ENCODE data around the gene SPATS2.
"Not testable (repeated sequence)": the region's sequence is repeated elsewhere in the genome, so short reads cannot be mapped to it uniquely, and the experiment has no call there.

Gene SPATS2

GRCh38 chr12:49478949-49479664, 111.8 kb downstream of the SPATS2 start:
- DNase-seq: no peak

- peak; percentile 8 for DNase-seq
Measured at GRCh38 chr12:49482095-49483051, 115.1 kb downstream of the SPATS2 start.

- no peak for DNase-seq
Measured at GRCh38 chr12:49483619-49484018, 116.4 kb downstream of the SPATS2 start.

GRCh38 chr12:49487605-49488004, 120.3 kb downstream of the SPATS2 start:
- DNase-seq: no peak

- no peak for DNase-seq
Measured at GRCh38 chr12:49489154-49489553, 121.9 kb downstream of the SPATS2 start.

- DNase-seq: no peak
Measured at GRCh38 chr12:49489720-49490119, 122.5 kb downstream of the SPATS2 start.

- no peak for DNase-seq
Measured at GRCh38 chr12:49491823-49492222, 124.6 kb downstream of the SPATS2 start.

- DNase-seq: no peak
Measured at GRCh38 chr12:49493900-49494299, 126.6 kb downstream of the SPATS2 start.

- no peak for DNase-seq
Measured at GRCh38 chr12:49496417-49497360, 129.4 kb downstream of the SPATS2 start.

GRCh38 chr12:49501895-49502294, 134.6 kb downstream of the SPATS2 start:
- DNase-seq: no peak

- no peak for DNase-seq
Measured at GRCh38 chr12:49502590-49502989, 135.3 kb downstream of the SPATS2 start.

GRCh38 chr12:49503674-49504180, 136.5 kb downstream of the SPATS2 start:
- no peak for DNase-seq

GRCh38 chr12:49505672-49506071, 138.4 kb downstream of the SPATS2 start:
- DNase-seq: no peak

GRCh38 chr12:49507139-49507538, 139.9 kb downstream of the SPATS2 start:
- no peak for DNase-seq

GRCh38 chr12:49509681-49510080, 142.4 kb downstream of the SPATS2 start:
- DNase-seq: not testable (repeated sequence)

GRCh38 chr12:49511410-49511809, 144.1 kb downstream of the SPATS2 start:
- DNase-seq: no peak

GRCh38 chr12:49512546-49512945, 145.3 kb downstream of the SPATS2 start:
- no peak for DNase-seq

- DNase-seq: no peak
Measured at GRCh38 chr12:49515266-49515665, 148.0 kb downstream of the SPATS2 start.

- no peak for DNase-seq
Measured at GRCh38 chr12:49518914-49519573, 151.8 kb downstream of the SPATS2 start.

GRCh38 chr12:49519574-49519936, 152.3 kb downstream of the SPATS2 start:
- no peak for DNase-seq

GRCh38 chr12:49521389-49521788, 154.1 kb downstream of the SPATS2 start:
- no peak for DNase-seq

GRCh38 chr12:49524660-49525324, 157.5 kb downstream of the SPATS2 start:
- DNase-seq: no peak

All from NCI-H510A treated with DMSO at 0.1 percent for 48 hours (cell line).